Neural cell (in vitro differentiated cells): ENCODE measurements around the gene LEUTX. TPM values are rescaled to one million over a fixed set of nuclear protein-coding genes. Genes with fewer than 3 reads are reported as not detected.

Experiments used
- H2AFZ ChIP-seq: fragments of 200-600, 300-800 bp; sonication (generic), shearing (Covaris generic); 2 replicates; pipeline ENCODE4 v1.6.0; 2014; ENCODE audit warnings: low read depth, mild to moderate bottlenecking, antibody characterized with exemption, low read length, moderate library complexity
- H3F3A ChIP-seq: fragments of 200-600 bp; shearing (Covaris generic); 2 replicates; pipeline ENCODE4 v1.6.1; 2016; ENCODE audit warnings: mild to moderate bottlenecking, moderate library complexity, mixed read lengths, antibody characterized with exemption, low read length; ENCODE audit not compliant: insufficient read depth, poor library complexity, severe bottlenecking
- H3K27ac ChIP-seq: fragments of 200-600, 300-800 bp; sonication (generic), shearing (Covaris generic); 2 replicates; pipeline ENCODE4 v1.5.1; 2014; ENCODE audit warnings: mild to moderate bottlenecking, low read length, moderate library complexity
- H3K27me3 ChIP-seq: fragments of 300-800, 200-600 bp; sonication (generic), shearing (Covaris generic); 2 replicates; pipeline ENCODE4 v1.6.0; 2014; ENCODE audit warnings: mild to moderate bottlenecking, low read depth, low read length, moderate library complexity; ENCODE audit not compliant: insufficient read depth
- H3K36me3 ChIP-seq: fragments of 300-800, 200-600 bp; sonication (generic), shearing (Covaris generic); 2 replicates; pipeline ENCODE4 v1.5.1; 2014; ENCODE audit warnings: mild to moderate bottlenecking, antibody characterized with exemption, low read length, moderate library complexity; ENCODE audit not compliant: insufficient read depth
- H3K4me2 ChIP-seq: fragments of 300-800, 200-600 bp; sonication (generic), shearing (Covaris generic); 2 replicates; pipeline ENCODE4 v1.6.0; 2014; ENCODE audit warnings: mild to moderate bottlenecking, low read length
- H3K4me3 ChIP-seq: fragments of 300-800, 200-600 bp; sonication (generic), shearing (Covaris generic); 2 replicates; pipeline ENCODE4 v1.5.1; 2014; ENCODE audit warnings: mild to moderate bottlenecking, low read length, moderate library complexity
- H3K79me2 ChIP-seq: fragments of 200-600 bp; shearing (Covaris generic); replicated peaks from 2 replicates; pipeline ENCODE4 v1.6.0; 2014; ENCODE audit warnings: mild to moderate bottlenecking, low read length, moderate library complexity; ENCODE audit not compliant: insufficient read depth
- H3K9ac ChIP-seq: fragments of 300-800, 200-600 bp; sonication (generic), shearing (Covaris generic); 2 replicates; pipeline ENCODE4 v1.6.1; 2016; ENCODE audit warnings: mild to moderate bottlenecking, low read length, mixed read lengths
- H3K9me2 ChIP-seq: fragments of 200-600 bp; shearing (Covaris generic); 2 replicates; pipeline ENCODE4 v1.6.1; 2016; ENCODE audit warnings: mild to moderate bottlenecking, low read length, mixed read lengths; ENCODE audit not compliant: insufficient read depth
- H3K9me3 ChIP-seq: fragments of 200-600, 300-800 bp; sonication (generic), shearing (Covaris generic); 2 replicates; pipeline ENCODE4 v1.6.1; 2016; ENCODE audit warnings: mild to moderate bottlenecking, mixed run types, low read length, moderate library complexity, mixed read lengths
- H4K20me1 ChIP-seq: fragments of 200-600 bp; shearing (Covaris generic); 2 replicates; pipeline ENCODE4 v1.6.1; 2016; ENCODE audit warnings: mild to moderate bottlenecking, mixed run types; ENCODE audit not compliant: insufficient read depth
- EP300 ChIP-seq: fragments of 450-650 bp; conservative IDR thresholded peaks from 2 replicates; pipeline ENCODE4 v1.6.1; 2014; ENCODE audit warnings: antibody characterized with exemption, mild to moderate bottlenecking, moderate library complexity; ENCODE audit not compliant: poor library complexity, severe bottlenecking
- EZH2 ChIP-seq: fragments of 200-600, 300-800 bp; shearing (Covaris generic), sonication (generic); IDR thresholded peaks from 2 replicates; pipeline ENCODE4 v1.6.1; 2014; ENCODE audit warnings: antibody characterized with exemption, low read length, borderline replicate concordance, mild to moderate bottlenecking; ENCODE audit not compliant: insufficient read depth, poor library complexity, severe bottlenecking
- MXI1 ChIP-seq: fragments of 450-650 bp; conservative IDR thresholded peaks from 2 replicates; pipeline ENCODE4 v1.6.1; 2014; ENCODE audit warnings: antibody characterized with exemption, mild to moderate bottlenecking; ENCODE audit not compliant: poor library complexity, severe bottlenecking
- POLR2AphosphoS5 ChIP-seq: IDR thresholded peaks from 2 replicates; pipeline ENCODE4 v1.6.1; 2012
- RAD21 ChIP-seq: fragments of 450-650 bp; conservative IDR thresholded peaks from 2 replicates; pipeline ENCODE4 v1.6.1; 2014; ENCODE audit warnings: antibody characterized with exemption, mild to moderate bottlenecking, moderate library complexity
- SMC3 ChIP-seq: fragments of 450-650 bp; conservative IDR thresholded peaks from 2 replicates; pipeline ENCODE4 v1.6.1; 2014; ENCODE audit warnings: antibody characterized with exemption, mild to moderate bottlenecking, moderate library complexity; ENCODE audit not compliant: poor library complexity
- TAF1 ChIP-seq: IDR thresholded peaks from 2 replicates; pipeline ENCODE4 v1.6.1; 2012; ENCODE audit warnings: low read depth
- polyA plus RNA-seq: library from polyadenylated mRNA; depleted of rRNA; stranded (reverse); fragments of >200 nt; gene quantifications from 2 replicates; pipeline ENCODE4 v1.2.3, GENCODE V29; 2014
- TF ChIP-seq, protein P1 (sequence below): fragments of 450-650 bp; IDR thresholded peaks from 2 replicates; pipeline ENCODE4 v1.5.1; 2014; ENCODE audit warnings: antibody characterized with exemption, mild to moderate bottlenecking, moderate library complexity; ENCODE audit not compliant: poor library complexity, severe bottlenecking
- TF ChIP-seq, protein P2 (sequence below): IDR thresholded peaks from 2 replicates; pipeline ENCODE4 v1.6.1; 2012; ENCODE audit warnings: borderline replicate concordance

Gene LEUTX
- polyA plus RNA-seq, 1 donor from 2014 or later: not detected

- H3F3A ChIP-seq: no peaks in the 10 kb centered on the region
- no peak overlapping the region for H3K4me2 ChIP-seq
- no peak overlapping the region for H3K9ac ChIP-seq
Observed at GRCh38 chr19:39814595-39814994, 35.9 kb downstream of the LEUTX start.

DNA sequence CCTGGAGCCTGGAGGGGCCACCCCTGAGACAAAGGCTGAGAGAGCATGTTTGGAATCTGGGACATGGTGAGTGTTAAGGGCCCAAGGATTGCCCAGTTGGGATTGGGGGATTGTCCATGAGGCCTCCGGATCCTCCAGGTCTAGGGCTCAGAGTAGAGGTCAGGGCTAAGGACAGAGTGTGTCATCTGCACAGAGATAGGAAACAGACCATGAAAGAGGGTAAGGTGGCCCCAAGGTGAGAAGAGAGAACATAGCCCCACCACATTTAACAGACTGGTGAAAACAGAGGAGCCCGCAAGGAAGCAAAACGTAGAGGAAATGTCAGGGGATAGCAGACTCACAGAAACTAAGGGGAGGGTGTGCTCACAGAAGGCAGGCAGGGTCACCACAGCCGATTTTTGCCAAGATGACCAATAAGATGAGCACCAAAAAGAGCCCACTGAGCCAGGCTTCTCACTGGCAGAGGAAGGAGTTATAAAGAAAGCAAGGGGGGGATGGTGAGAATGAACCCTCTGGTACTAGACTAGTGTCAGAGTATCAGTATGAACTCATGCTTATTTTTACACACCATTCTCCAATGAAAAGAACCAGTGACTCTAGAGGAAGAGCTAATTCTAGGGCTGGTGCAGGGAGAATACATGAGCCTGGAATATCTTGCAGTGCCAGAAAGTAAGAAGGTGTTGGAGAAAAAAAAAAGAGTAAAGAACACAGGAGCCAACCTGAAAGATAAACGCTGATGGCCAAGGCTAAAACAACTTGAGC, 37.8 kb downstream of the LEUTX start:
- H3K4me3 ChIP-seq: no peak overlapping the region
- H3K9me3 ChIP-seq: no peaks in the 10 kb centered on the region
- no peaks in the 10 kb centered on the region for H3F3A ChIP-seq
- no peak overlapping the region for H2AFZ ChIP-seq
- no peak overlapping the region for H3K27ac ChIP-seq
- H3K9me2 ChIP-seq: no peaks in the 10 kb centered on the region
- H3K79me2 ChIP-seq: no peaks in the 10 kb centered on the region
- no peaks in the 10 kb centered on the region for H3K36me3 ChIP-seq
- H3K4me2 ChIP-seq: no peak overlapping the region
- H3K27me3 ChIP-seq: no peaks in the 10 kb centered on the region
- H4K20me1 ChIP-seq: no peaks in the 10 kb centered on the region
- H3K9ac ChIP-seq: no peak overlapping the region
- TF ChIP-seq EZH2 (no peak), TAF1 (no peak), RAD21 (no peak)
- TF ChIP-seq, protein P1, sequence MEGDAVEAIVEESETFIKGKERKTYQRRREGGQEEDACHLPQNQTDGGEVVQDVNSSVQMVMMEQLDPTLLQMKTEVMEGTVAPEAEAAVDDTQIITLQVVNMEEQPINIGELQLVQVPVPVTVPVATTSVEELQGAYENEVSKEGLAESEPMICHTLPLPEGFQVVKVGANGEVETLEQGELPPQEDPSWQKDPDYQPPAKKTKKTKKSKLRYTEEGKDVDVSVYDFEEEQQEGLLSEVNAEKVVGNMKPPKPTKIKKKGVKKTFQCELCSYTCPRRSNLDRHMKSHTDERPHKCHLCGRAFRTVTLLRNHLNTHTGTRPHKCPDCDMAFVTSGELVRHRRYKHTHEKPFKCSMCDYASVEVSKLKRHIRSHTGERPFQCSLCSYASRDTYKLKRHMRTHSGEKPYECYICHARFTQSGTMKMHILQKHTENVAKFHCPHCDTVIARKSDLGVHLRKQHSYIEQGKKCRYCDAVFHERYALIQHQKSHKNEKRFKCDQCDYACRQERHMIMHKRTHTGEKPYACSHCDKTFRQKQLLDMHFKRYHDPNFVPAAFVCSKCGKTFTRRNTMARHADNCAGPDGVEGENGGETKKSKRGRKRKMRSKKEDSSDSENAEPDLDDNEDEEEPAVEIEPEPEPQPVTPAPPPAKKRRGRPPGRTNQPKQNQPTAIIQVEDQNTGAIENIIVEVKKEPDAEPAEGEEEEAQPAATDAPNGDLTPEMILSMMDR: no peak

More at GRCh38 chr19:39814595-39814994, 35.9 kb downstream of the LEUTX start:
- H3K4me3 ChIP-seq: no peak overlapping the region
- no peaks in the 10 kb centered on the region for H3K9me2 ChIP-seq
- H3K27ac ChIP-seq: no peak overlapping the region
- no peak overlapping the region for H2AFZ ChIP-seq
- TF ChIP-seq EZH2 (no peak), TAF1 (no peak), SMC3 (no peak), RAD21 (no peak), MXI1 (no peak), POLR2AphosphoS5 (no peak), EP300 (no peak)
- TF ChIP-seq, protein P2, sequence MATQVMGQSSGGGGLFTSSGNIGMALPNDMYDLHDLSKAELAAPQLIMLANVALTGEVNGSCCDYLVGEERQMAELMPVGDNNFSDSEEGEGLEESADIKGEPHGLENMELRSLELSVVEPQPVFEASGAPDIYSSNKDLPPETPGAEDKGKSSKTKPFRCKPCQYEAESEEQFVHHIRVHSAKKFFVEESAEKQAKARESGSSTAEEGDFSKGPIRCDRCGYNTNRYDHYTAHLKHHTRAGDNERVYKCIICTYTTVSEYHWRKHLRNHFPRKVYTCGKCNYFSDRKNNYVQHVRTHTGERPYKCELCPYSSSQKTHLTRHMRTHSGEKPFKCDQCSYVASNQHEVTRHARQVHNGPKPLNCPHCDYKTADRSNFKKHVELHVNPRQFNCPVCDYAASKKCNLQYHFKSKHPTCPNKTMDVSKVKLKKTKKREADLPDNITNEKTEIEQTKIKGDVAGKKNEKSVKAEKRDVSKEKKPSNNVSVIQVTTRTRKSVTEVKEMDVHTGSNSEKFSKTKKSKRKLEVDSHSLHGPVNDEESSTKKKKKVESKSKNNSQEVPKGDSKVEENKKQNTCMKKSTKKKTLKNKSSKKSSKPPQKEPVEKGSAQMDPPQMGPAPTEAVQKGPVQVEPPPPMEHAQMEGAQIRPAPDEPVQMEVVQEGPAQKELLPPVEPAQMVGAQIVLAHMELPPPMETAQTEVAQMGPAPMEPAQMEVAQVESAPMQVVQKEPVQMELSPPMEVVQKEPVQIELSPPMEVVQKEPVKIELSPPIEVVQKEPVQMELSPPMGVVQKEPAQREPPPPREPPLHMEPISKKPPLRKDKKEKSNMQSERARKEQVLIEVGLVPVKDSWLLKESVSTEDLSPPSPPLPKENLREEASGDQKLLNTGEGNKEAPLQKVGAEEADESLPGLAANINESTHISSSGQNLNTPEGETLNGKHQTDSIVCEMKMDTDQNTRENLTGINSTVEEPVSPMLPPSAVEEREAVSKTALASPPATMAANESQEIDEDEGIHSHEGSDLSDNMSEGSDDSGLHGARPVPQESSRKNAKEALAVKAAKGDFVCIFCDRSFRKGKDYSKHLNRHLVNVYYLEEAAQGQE: no peak
- TF ChIP-seq, protein P1: no peak
- H3K27me3 ChIP-seq: no peaks in the 10 kb centered on the region
- H3K36me3 ChIP-seq: no peaks in the 10 kb centered on the region
- H3K9me3 ChIP-seq: peaks cover under 1% of the 10 kb centered on the region
- H4K20me1 ChIP-seq: no peaks in the 10 kb centered on the region
- H3K79me2 ChIP-seq: no peaks in the 10 kb centered on the region
